PC-3 (cell line): ENCODE results near the gene MPZL3. TPM values are rescaled to one million over a fixed set of nuclear protein-coding genes. Genes with fewer than 3 reads are reported as not detected.

Experiments
- ATAC-seq: fragments of 200-7000 bp; cut with Tn5 transposase; 2 replicates; pipeline ENCODE4 v1.9.1; 2020; ENCODE audit warnings: mild to moderate bottlenecking, moderate library complexity
- BruUV-seq: library from RNA; stranded (reverse); fragments of 400-500 nt; replicated peaks from 2 replicates; lab custom pipeline; 2021; lab: Mats Ljungman, UMichigan
- CTCF ChIA-PET: fragments of 300-600 bp; sonication (Branson Sonifier 250); formaldehyde crosslinking; loops from one replicate; lab custom pipeline; 2022; ENCODE audit warnings: antibody characterized with exemption; lab: Charles Lee
- POLR2A ChIA-PET: fragments of 300-600 bp; sonication (Branson Sonifier 250); formaldehyde crosslinking; loops from one replicate; lab custom pipeline; 2022; ENCODE audit warnings: antibody characterized with exemption; ENCODE audit not compliant: unreplicated experiment; lab: Charles Lee
- DNase-seq: peaks from one replicate; pipeline ENCODE4 v3.0.0-alpha.2; 2015
- H2AFZ ChIP-seq: fragments of 300-600 bp; sonication (generic); 2 replicates; pipeline ENCODE4 v1.6.0; 2016; ENCODE audit warnings: antibody characterized with exemption, low read length
- H3F3A ChIP-seq: fragments of 300-600 bp; sonication (generic); one replicate; pipeline ENCODE4 v1.6.0; 2017; ENCODE audit warnings: antibody characterized with exemption, low read length, control low read depth, mild to moderate bottlenecking; ENCODE audit not compliant: unreplicated experiment
- H3K27ac ChIP-seq: fragments of 300-600 bp; sonication (generic); 2 replicates; pipeline ENCODE4 v1.5.1; 2016; ENCODE audit warnings: mild to moderate bottlenecking, low read length
- H3K27me3 ChIP-seq: fragments of 300-600 bp; sonication (generic); 2 replicates; pipeline ENCODE4 v1.6.1; 2016; ENCODE audit warnings: low read length, mixed read lengths
- H3K36me3 ChIP-seq: fragments of 300-600 bp; sonication (generic); 2 replicates; pipeline ENCODE4 v1.6.1; 2016; ENCODE audit warnings: low read depth, mixed run types, low read length, mixed read lengths
- H3K4me1 ChIP-seq: fragments of 300-600 bp; sonication (generic); 2 replicates; pipeline ENCODE4 v1.5.1; 2016; ENCODE audit warnings: low read length; ENCODE audit not compliant: insufficient read depth
- H3K4me2 ChIP-seq: fragments of 300-600 bp; sonication (generic); 2 replicates; pipeline ENCODE4 v1.6.0; 2016; ENCODE audit warnings: low read length
- H3K4me3 ChIP-seq: fragments of 300-600 bp; sonication (generic); 2 replicates; pipeline ENCODE4 v1.5.1; 2016; ENCODE audit warnings: mild to moderate bottlenecking, low read length, mixed read lengths
- H3K79me2 ChIP-seq: fragments of 300-600 bp; sonication (generic); 2 replicates; pipeline ENCODE4 v1.6.1; 2017; ENCODE audit warnings: low read length, mixed read lengths
- H3K9ac ChIP-seq: fragments of 300-600 bp; sonication (generic); 2 replicates; pipeline ENCODE4 v1.6.0; 2016; ENCODE audit warnings: mild to moderate bottlenecking, low read length
- H3K9me2 ChIP-seq: fragments of 300-600 bp; sonication (generic); replicated peaks from 2 replicates; pipeline ENCODE4 v1.6.1; 2016; ENCODE audit warnings: mixed run types, low read length, mixed read lengths
- H3K9me3 ChIP-seq: fragments of 300-600 bp; sonication (generic); 2 replicates; pipeline ENCODE4 v1.6.1; 2016; ENCODE audit warnings: low read length, mixed read lengths
- H4K20me1 ChIP-seq: fragments of 300-600 bp; sonication (generic); 2 replicates; pipeline ENCODE4 v1.6.1; 2016; ENCODE audit warnings: low read length, mixed read lengths
- CTCF ChIP-seq: fragments of 300-600 bp; sonication (generic); conservative IDR thresholded peaks from 2 replicates; pipeline ENCODE4 v1.5.1; 2017; ENCODE audit warnings: antibody characterized with exemption, low read depth, mild to moderate bottlenecking, low read length
- EZH2 ChIP-seq: fragments of 300-600 bp; sonication (generic); IDR thresholded peaks from one replicate; pipeline ENCODE4 v1.6.1; 2017; ENCODE audit warnings: antibody characterized with exemption, mild to moderate bottlenecking, low read length; ENCODE audit not compliant: unreplicated experiment
- EZH2phosphoT487 ChIP-seq: fragments of 300-600 bp; sonication (generic); IDR thresholded peaks from 2 replicates; pipeline ENCODE4 v1.6.1; 2018; ENCODE audit warnings: mild to moderate bottlenecking, antibody characterized with exemption, low read length, borderline replicate concordance
- intact Hi-C: fragments of 100-400 bp; cut with micrococcal nuclease; formaldehyde crosslinking; loops from 2 replicates; pipeline ENCODE4 v1.9.0; 2023
- total RNA-seq: library from RNA; depleted of rRNA; stranded (reverse); fragments of >200 nt; gene quantifications from 2 replicates; pipeline ENCODE4 v1.2.3, GENCODE V29; 2014

The MPZL3 gene
- total RNA-seq, 1 experiment from 2014 or later = 7.0 TPM

DNA sequence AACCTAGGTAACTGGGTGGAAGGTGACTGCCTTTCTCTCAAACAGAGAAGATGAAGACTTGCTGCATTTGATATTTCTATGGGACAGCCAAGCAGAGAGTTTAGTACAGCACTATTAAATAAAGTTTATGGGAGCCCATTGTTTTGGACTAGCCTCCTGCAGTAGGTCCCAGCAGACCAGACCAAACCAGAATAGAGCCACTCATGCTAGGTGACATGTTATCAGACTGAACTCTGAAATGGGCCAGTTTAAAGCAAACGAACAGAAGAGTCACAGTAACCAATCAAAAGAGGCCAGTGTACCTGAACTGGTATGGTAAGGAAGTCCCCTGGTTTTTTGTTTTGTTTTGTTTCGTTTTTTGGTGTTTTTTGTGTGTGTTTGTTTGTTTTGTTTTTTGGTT lies 19.8 kb upstream of the MPZL3 start:
- Histone ChIP-seq H2AFZ (no peak overlapping the region), H3F3A (no peaks in the 10 kb centered on the region), H3K9me3 (no peaks in the 10 kb centered on the region), H4K20me1 (no peaks in the 10 kb centered on the region), H3K4me2 (no peak overlapping the region), H3K27ac (no peak overlapping the region), H3K4me3 (no peak overlapping the region), H3K9me2 (no peaks in the 10 kb centered on the region), H3K27me3 (no peaks in the 10 kb centered on the region), H3K79me2 (no peaks in the 10 kb centered on the region), H3K9ac (no peak overlapping the region), H3K36me3 (no peaks in the 10 kb centered on the region), H3K4me1 (peaks cover 32% of the 10 kb centered on the region)
- intact Hi-C loops = no loop called here
- POLR2A ChIA-PET = interaction anchor here (0.6 kb wide), 1 partner anchor 90 kb away, joined by 4 read pairs; no protein-coding TSS in a partner anchor
- BruUV-seq = no TSS peak
- CTCF ChIA-PET = interaction anchor here (0.6 kb wide), 1 partner anchor 14 kb away, joined by 3 read pairs; no protein-coding TSS in a partner anchor
- DNase-seq (no peak), ATAC-seq (no peak)
- no peak for TF ChIP-seq EZH2
- no peak for TF ChIP-seq CTCF
- no peak for TF ChIP-seq EZH2phosphoT487

- ChIA-PET CTCF (no interaction called here), POLR2A (no interaction called here)
- H2AFZ ChIP-seq = no peak overlapping the region
- no peaks in the 10 kb centered on the region for H3F3A ChIP-seq
- no peak overlapping the region for H3K9ac ChIP-seq
- H3K9me2 ChIP-seq = no peaks in the 10 kb centered on the region
- H3K4me1 ChIP-seq = peaks cover 24% of the 10 kb centered on the region
- TF ChIP-seq CTCF (no peak), EZH2 (no peak), EZH2phosphoT487 (no peak)
- H3K4me2 ChIP-seq = no peak overlapping the region
- H3K4me3 ChIP-seq = no peak overlapping the region
- H3K79me2 ChIP-seq = peaks cover 12% of the 10 kb centered on the region
- no peak for ATAC-seq
- H4K20me1 ChIP-seq = no peaks in the 10 kb centered on the region
- BruUV-seq = no TSS peak
- intact Hi-C loops = no loop called here
- no peaks in the 10 kb centered on the region for H3K36me3 ChIP-seq
- no peaks in the 10 kb centered on the region for H3K27me3 ChIP-seq
- no peaks in the 10 kb centered on the region for H3K9me3 ChIP-seq
- no peak for DNase-seq
- no peak overlapping the region for H3K27ac ChIP-seq
Observed at GRCh38 chr11:118267486-118267885, 15.3 kb upstream of the MPZL3 start.

- Histone ChIP-seq H2AFZ (no peak overlapping the region), H3K4me1 (peaks cover 28% of the 10 kb centered on the region), H3K4me2 (no peak overlapping the region), H3F3A (no peaks in the 10 kb centered on the region), H3K27ac (no peak overlapping the region), H3K4me3 (no peak overlapping the region), H3K79me2 (peaks cover 21% of the 10 kb centered on the region), H3K27me3 (no peaks in the 10 kb centered on the region), H3K9me2 (no peaks in the 10 kb centered on the region), H3K9me3 (no peaks in the 10 kb centered on the region), H3K9ac (no peak overlapping the region), H4K20me1 (no peaks in the 10 kb centered on the region), H3K36me3 (peaks cover 9% of the 10 kb centered on the region; the same call in 1 of the 2 replicates)
- BruUV-seq = no TSS peak
- POLR2A ChIA-PET = no interaction called here
- peak; percentile 31 for DNase-seq
- CTCF ChIA-PET = no interaction called here
- TF ChIP-seq CTCF (no peak), EZH2 (no peak), EZH2phosphoT487 (no peak)
- intact Hi-C loops = loop anchor here (2.0 kb wide), 1 partner anchor 25 kb away; no protein-coding TSS in a partner anchor
- no peak for ATAC-seq
Observed at GRCh38 chr11:118265954-118266353, 13.8 kb upstream of the MPZL3 start.
